Activated CD4-positive, alpha-beta T cell treated with anti-CD3 and anti-CD28 coated beads, Interleukin-2, amount 10 ng/mL, durations not matched to agents 7 days and 5 days (primary cell): ENCODE measurements around the gene FKBP14. TPM values are rescaled to one million over a fixed set of nuclear protein-coding genes. Genes with fewer than 3 reads are reported as not detected.

Experiments
- CTCF ChIA-PET: fragments of 350-600 bp; sonication (Branson Sonifier 250); formaldehyde crosslinking; loops from one replicate; lab custom pipeline; 2021; ENCODE audit warnings: antibody characterized with exemption; lab: Charles Lee
- POLR2A ChIA-PET: fragments of 350-600 bp; sonication (Branson Sonifier 250); formaldehyde crosslinking; loops from one replicate; lab custom pipeline; 2021; ENCODE audit warnings: antibody characterized with exemption; lab: Charles Lee
- DNase-seq: peaks from one replicate; pipeline ENCODE4 v3.0.0-alpha.2; 2020
- H3K27ac Mint-ChIP-seq: one replicate; pipeline ENCODE4 v1.8.0; 2021; ENCODE audit warnings: mild to moderate bottlenecking, moderate library complexity, mixed read lengths
- H3K27me3 Mint-ChIP-seq: one replicate; pipeline ENCODE4 v1.8.0; 2021; ENCODE audit warnings: mixed read lengths
- H3K36me3 Mint-ChIP-seq: one replicate; pipeline ENCODE4 v1.8.0; 2021; ENCODE audit warnings: low read depth, mixed read lengths
- H3K4me1 Mint-ChIP-seq: one replicate; pipeline ENCODE4 v1.8.0; 2021; ENCODE audit warnings: mixed read lengths
- H3K4me3 Mint-ChIP-seq: one replicate; pipeline ENCODE4 v1.8.0; 2021; ENCODE audit warnings: mild to moderate bottlenecking, moderate library complexity, mixed read lengths
- H3K9me3 Mint-ChIP-seq: one replicate; pipeline ENCODE4 v1.8.0; 2021; ENCODE audit warnings: mixed read lengths
- total RNA-seq, 2 experiments: library from RNA; stranded (reverse); gene quantifications; one replicate each; pipeline ENCODE4 v1.2.3, GENCODE V29; 2021

FKBP14 gene
- total RNA-seq, 2 experiments from 2014 or later, result 3.0 to 4.1 TPM

DNA sequence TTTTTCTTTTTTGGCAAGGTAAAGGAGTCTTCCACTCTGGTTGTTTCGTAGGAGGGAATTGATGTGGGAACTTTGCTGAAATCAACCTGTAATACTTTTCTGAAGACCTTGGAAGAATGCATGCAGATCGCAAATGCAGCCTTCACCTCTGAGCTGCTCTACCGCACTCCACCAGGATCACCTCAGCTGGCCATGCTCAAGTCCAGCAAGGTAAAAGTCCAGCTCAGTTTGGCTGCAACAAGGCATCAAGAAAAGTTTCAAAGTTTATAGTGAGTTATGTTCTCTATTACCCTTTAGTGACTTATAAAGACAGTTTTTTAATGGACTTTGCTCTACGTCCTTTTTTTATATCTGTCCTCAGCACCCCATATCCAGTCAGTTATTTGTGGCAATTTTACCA is 22.7 kb upstream of the FKBP14 start:
- Mint-ChIP-seq H3K4me3 (no peak overlapping the region), H3K4me1 (peaks cover 1% of the 10 kb centered on the region), H3K27ac (no peak overlapping the region), H3K36me3 (peaks cover 10% of the 10 kb centered on the region), H3K27me3 (no peaks in the 10 kb centered on the region), H3K9me3 (no peaks in the 10 kb centered on the region)
- ChIA-PET POLR2A (no interaction called here), CTCF (interaction anchor here (1.5 to 1.6 kb wide), 2 partner anchors 12 to 13 kb away, joined by 3 to 4 read pairs; no protein-coding TSS in a partner anchor)
- DNase-seq, result no peak

GRCh38 chr7:30048582-30048981 is 22.1 kb upstream of the FKBP14 start:
- no peak for DNase-seq
- H3K27me3 Mint-ChIP-seq, result no peaks in the 10 kb centered on the region
- CTCF ChIA-PET, result interaction anchor here (1.5 to 1.6 kb wide), 2 partner anchors 12 to 13 kb away, joined by 3 to 4 read pairs; no protein-coding TSS in a partner anchor
- H3K4me1 Mint-ChIP-seq, result peaks cover 1% of the 10 kb centered on the region
- H3K27ac Mint-ChIP-seq, result no peak overlapping the region
- H3K36me3 Mint-ChIP-seq, result peaks cover 10% of the 10 kb centered on the region
- POLR2A ChIA-PET, result no interaction called here
- no peak overlapping the region for H3K4me3 Mint-ChIP-seq
- no peaks in the 10 kb centered on the region for H3K9me3 Mint-ChIP-seq

DNA sequence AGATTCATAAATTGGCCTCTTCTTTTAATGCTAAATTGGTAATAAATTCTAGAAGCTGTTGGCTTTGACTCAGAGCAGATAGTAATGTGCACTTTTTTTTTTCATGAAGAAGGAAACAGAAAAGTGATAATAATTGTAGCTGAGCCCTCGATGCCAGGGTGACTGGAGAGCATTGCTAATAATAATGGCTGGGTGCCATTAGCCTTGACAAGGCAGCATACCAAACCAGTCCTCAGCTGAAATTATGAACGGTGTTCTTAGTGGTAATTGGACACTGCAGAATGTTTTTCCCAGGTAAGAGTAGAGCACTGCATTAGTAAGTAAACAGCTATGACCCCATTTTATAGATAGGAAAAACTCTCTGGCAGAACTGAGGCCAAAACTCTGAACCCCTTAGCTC is 20.6 kb upstream of the FKBP14 start:
- Mint-ChIP-seq H3K36me3 (peaks cover 9% of the 10 kb centered on the region), H3K4me3 (no peak overlapping the region), H3K4me1 (peaks cover 5% of the 10 kb centered on the region), H3K9me3 (no peaks in the 10 kb centered on the region), H3K27me3 (no peaks in the 10 kb centered on the region), H3K27ac (no peak overlapping the region)
- DNase-seq, result no peak
- CTCF ChIA-PET, result interaction anchor here (0.9 to 1.1 kb wide), 2 partner anchors 15 to 107 kb away, joined by 3 read pairs; no protein-coding TSS in a partner anchor
- POLR2A ChIA-PET, result no interaction called here

DNA sequence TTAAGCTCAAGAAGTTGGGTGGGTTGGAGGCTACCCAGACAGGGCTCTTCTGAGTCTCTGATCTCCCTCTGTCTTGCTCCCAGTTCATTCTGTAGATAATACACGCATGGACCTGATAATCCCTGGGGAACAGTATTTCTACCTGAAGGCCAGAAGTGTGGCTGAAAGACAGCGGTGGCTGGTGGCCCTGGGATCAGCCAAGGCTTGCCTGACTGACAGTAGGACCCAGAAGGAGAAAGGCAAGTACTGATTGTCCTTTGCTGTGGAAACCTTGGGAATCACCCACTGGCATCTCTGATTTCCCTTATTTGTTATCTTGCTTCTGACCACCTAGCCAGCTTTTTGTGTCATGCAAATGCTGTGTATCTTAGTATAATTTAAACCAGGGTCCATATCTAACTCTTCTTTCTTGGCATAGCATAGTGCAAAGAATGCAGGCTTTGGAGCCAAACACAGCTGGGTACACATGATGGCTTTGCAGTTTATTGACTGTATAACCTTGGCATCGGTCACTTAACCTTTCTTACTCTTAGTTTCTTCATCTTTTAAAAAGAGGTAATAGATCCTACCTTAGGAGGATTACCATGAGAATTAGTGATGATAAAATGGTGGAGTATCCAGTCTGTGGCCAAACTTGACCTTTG is 19.7 kb upstream of the FKBP14 start:
- no peaks in the 10 kb centered on the region for H3K9me3 Mint-ChIP-seq
- POLR2A ChIA-PET, result no interaction called here
- DNase-seq, result no peak
- H3K27ac Mint-ChIP-seq, result no peak overlapping the region
- H3K4me3 Mint-ChIP-seq, result no peak overlapping the region
- peaks cover 9% of the 10 kb centered on the region for H3K36me3 Mint-ChIP-seq
- H3K4me1 Mint-ChIP-seq, result peaks cover 5% of the 10 kb centered on the region
- CTCF ChIA-PET, result interaction anchor here (1.1 kb wide), 1 partner anchor 14 kb away, joined by 3 read pairs; no protein-coding TSS in a partner anchor
- no peaks in the 10 kb centered on the region for H3K27me3 Mint-ChIP-seq

GRCh38 chr7:30041526-30042269 is 15.2 kb upstream of the FKBP14 start:
- ChIA-PET POLR2A (no interaction called here), CTCF (interaction anchor here (0.6 to 1.3 kb wide), 2 partner anchors 11 to 109 kb away, joined by 3 read pairs; no protein-coding TSS in a partner anchor)
- Mint-ChIP-seq H3K4me3 (no peak overlapping the region), H3K4me1 (peaks cover 13% of the 10 kb centered on the region), H3K9me3 (no peaks in the 10 kb centered on the region), H3K27ac (no peak overlapping the region), H3K36me3 (peaks cover 8% of the 10 kb centered on the region), H3K27me3 (no peaks in the 10 kb centered on the region)
- no peak for DNase-seq

GRCh38 chr7:30040938-30041337 is 14.4 kb upstream of the FKBP14 start:
- Mint-ChIP-seq H3K4me1 (peaks cover 13% of the 10 kb centered on the region), H3K27ac (no peak overlapping the region), H3K36me3 (peaks cover 4% of the 10 kb centered on the region), H3K9me3 (no peaks in the 10 kb centered on the region), H3K4me3 (no peak overlapping the region), H3K27me3 (no peaks in the 10 kb centered on the region)
- ChIA-PET POLR2A (no interaction called here), CTCF (interaction anchor here (0.6 kb wide), 1 partner anchor 108 kb away, joined by 3 read pairs; no protein-coding TSS in a partner anchor)
- no peak for DNase-seq

GRCh38 chr7:30038196-30038980 is 11.9 kb upstream of the FKBP14 start:
- no peak for DNase-seq
- POLR2A ChIA-PET, result no interaction called here
- no peak overlapping the region for H3K27ac Mint-ChIP-seq
- H3K9me3 Mint-ChIP-seq, result no peaks in the 10 kb centered on the region
- peaks cover 13% of the 10 kb centered on the region for H3K4me1 Mint-ChIP-seq
- CTCF ChIA-PET, result interaction anchor here (0.7 to 1.1 kb wide), 2 partner anchors 24 to 118 kb away, joined by 3 to 4 read pairs; no protein-coding TSS in a partner anchor
- H3K27me3 Mint-ChIP-seq, result no peaks in the 10 kb centered on the region
- no peak overlapping the region for H3K4me3 Mint-ChIP-seq
- H3K36me3 Mint-ChIP-seq, result peaks cover 3% of the 10 kb centered on the region

GRCh38 chr7:30036220-30036619 is 9.7 kb upstream of the FKBP14 start:
- Mint-ChIP-seq H3K9me3 (no peaks in the 10 kb centered on the region), H3K27ac (no peak overlapping the region), H3K36me3 (peaks cover 3% of the 10 kb centered on the region), H3K4me3 (no peak overlapping the region), H3K27me3 (no peaks in the 10 kb centered on the region), H3K4me1 (peaks cover 10% of the 10 kb centered on the region)
- ChIA-PET CTCF (interaction anchor here (1.5 kb wide), 1 partner anchor 13 kb away, joined by 3 read pairs; no protein-coding TSS in a partner anchor), POLR2A (no interaction called here)
- no peak for DNase-seq

DNA sequence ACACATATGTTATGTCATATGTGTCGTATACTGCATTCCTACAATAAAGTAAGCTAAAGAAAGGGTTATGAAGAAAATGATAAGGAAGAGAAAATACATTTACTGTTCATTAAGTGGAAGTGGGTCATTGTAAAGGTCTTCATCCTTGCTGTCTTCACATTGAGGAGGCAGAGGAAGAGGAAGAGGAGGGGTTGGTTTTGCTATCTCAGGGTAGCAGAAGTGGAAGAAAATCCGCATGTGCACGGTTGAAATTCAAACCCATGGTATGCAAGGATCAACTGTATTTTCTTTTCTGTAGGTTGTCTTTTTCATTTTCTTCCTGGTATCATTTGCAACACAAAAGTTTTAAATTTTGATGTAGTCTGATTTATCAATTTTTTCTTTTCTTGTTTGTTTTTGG is 8.0 kb upstream of the FKBP14 start:
- Mint-ChIP-seq H3K36me3 (peaks cover under 1% of the 10 kb centered on the region), H3K27ac (no peak overlapping the region), H3K27me3 (no peaks in the 10 kb centered on the region), H3K4me1 (peaks cover 2% of the 10 kb centered on the region), H3K4me3 (no peak overlapping the region), H3K9me3 (no peaks in the 10 kb centered on the region)
- CTCF ChIA-PET, result no interaction called here
- POLR2A ChIA-PET, result no interaction called here
- no peak for DNase-seq

- Mint-ChIP-seq H3K27ac (no peak overlapping the region), H3K9me3 (no peaks in the 10 kb centered on the region), H3K4me1 (peaks cover 5% of the 10 kb centered on the region), H3K27me3 (no peaks in the 10 kb centered on the region), H3K36me3 (no peaks in the 10 kb centered on the region), H3K4me3 (no peak overlapping the region)
- DNase-seq, result no peak
- ChIA-PET CTCF (interaction anchor here (1.1 kb wide), 1 partner anchor 14 kb away, joined by 3 read pairs; no protein-coding TSS in a partner anchor), POLR2A (no interaction called here)
Measured at GRCh38 chr7:30032310-30033125, 6.0 kb upstream of the FKBP14 start.

DNA sequence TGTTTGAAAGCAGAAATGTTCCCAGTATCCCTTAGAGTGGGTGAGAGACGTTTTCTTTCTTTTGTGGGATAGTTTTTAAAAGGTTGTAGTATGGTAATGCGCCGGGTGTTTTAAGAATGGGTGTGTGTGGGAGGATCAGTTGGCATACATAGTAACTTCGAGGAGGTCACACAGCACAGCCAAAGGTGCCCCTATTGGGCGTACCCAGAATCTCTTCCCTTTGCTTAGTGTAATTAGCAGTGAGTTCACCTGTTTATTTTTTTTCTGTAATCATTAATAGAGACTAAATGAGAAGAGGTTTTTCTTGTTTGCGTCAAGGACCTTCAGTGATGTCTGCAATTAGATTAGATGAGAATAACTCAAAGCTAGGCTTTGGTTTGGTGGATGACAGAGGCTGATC is 3.2 kb upstream of the FKBP14 start:
- H3K27me3 Mint-ChIP-seq, result no peaks in the 10 kb centered on the region
- no peaks in the 10 kb centered on the region for H3K9me3 Mint-ChIP-seq
- no peaks in the 10 kb centered on the region for H3K36me3 Mint-ChIP-seq
- no peak overlapping the region for H3K4me3 Mint-ChIP-seq
- peaks cover 22% of the 10 kb centered on the region for H3K4me1 Mint-ChIP-seq
- H3K27ac Mint-ChIP-seq, result no peak overlapping the region
- ChIA-PET POLR2A (no interaction called here), CTCF (interaction anchor here (1.2 kb wide), 1 partner anchor 105 kb away, joined by 3 read pairs; the partner anchor contains the start of gene MTURN)
- DNase-seq, result peak; percentile 8
